ENCODE data around the gene MPP4. TPM values are rescaled to one million over a fixed set of nuclear protein-coding genes. Genes with fewer than 3 reads are reported as not detected.
A peak's percentile ranks its signal among the peaks of the same experiment; 100 is the strongest.

Gene MPP4
- total RNA-seq, 1 donor, result 1.1 TPM

DNA sequence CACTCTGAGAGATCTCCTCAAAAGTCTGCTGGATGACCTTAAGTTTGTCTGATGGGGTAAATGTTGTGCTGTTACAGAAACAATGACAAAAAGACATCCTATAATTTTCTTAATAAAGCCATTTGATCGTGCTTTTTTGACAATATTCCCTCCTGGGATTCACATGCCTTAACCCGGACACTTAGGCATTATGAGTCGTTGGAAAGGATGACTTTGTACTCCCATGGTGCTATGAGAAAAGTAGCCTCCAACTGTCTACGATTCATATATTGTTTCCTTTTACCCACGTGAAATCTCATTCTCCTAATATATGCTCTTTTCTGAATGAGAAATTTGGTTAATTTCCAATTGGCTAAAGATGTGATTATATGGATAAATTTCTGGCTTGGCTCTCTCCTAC is 6.1 kb upstream of the MPP4 start:
- H3K27ac ChIP-seq (ENCODE audit: low read depth, low read length), result no peak overlapping the region
- TF ChIP-seq, protein P1, sequence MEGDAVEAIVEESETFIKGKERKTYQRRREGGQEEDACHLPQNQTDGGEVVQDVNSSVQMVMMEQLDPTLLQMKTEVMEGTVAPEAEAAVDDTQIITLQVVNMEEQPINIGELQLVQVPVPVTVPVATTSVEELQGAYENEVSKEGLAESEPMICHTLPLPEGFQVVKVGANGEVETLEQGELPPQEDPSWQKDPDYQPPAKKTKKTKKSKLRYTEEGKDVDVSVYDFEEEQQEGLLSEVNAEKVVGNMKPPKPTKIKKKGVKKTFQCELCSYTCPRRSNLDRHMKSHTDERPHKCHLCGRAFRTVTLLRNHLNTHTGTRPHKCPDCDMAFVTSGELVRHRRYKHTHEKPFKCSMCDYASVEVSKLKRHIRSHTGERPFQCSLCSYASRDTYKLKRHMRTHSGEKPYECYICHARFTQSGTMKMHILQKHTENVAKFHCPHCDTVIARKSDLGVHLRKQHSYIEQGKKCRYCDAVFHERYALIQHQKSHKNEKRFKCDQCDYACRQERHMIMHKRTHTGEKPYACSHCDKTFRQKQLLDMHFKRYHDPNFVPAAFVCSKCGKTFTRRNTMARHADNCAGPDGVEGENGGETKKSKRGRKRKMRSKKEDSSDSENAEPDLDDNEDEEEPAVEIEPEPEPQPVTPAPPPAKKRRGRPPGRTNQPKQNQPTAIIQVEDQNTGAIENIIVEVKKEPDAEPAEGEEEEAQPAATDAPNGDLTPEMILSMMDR (IDR thresholded peaks at IDR 0.05; ENCODE audit: extremely low read depth, low read depth, low read length), result no peak
- H3K4me1 ChIP-seq (ENCODE audit: insufficient read depth, low read length), result peaks cover 27% of the 10 kb centered on the region
- H3K9me3 ChIP-seq (ENCODE audit: low read depth, low read length), result no peaks in the 10 kb centered on the region
- peaks cover 50% of the 10 kb centered on the region for H3K36me3 ChIP-seq (ENCODE audit: insufficient read depth, low read length)
- no peak for DNase-seq (ENCODE audit: insufficient read length, low spot score, missing footprints)
- no peak overlapping the region for H2AFZ ChIP-seq (ENCODE audit: low read length)
- H3K27me3 ChIP-seq (ENCODE audit: insufficient read depth, low read length), result no peaks in the 10 kb centered on the region
- no peak overlapping the region for H3K4me2 ChIP-seq (ENCODE audit: insufficient read depth, low read length)
- H3K79me2 ChIP-seq (ENCODE audit: insufficient read depth, low read length), result no peaks in the 10 kb centered on the region
- H3K4me3 ChIP-seq (ENCODE audit: insufficient read depth, low read length), result no peak overlapping the region
- no peaks in the 10 kb centered on the region for H4K20me1 ChIP-seq (ENCODE audit: insufficient read depth, low read length)

DNA sequence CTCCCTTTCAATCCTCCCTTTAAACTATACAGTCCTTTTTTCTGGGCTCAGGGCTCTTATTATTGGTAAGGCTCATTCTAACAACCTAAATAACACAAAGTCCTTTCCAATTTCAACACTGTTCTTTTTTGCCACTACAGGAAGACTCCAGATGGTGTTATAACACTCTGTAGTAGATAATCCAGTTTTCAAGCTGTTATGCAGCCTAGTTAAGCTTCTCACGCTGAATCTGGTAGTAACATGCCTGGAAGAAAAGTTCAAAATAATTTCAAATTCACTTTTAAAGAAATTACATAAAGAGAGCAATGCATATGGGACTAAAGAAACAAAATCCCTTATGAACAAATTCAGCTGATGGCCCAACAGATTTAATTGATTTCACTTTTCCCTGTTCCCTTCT is 3.2 kb upstream of the MPP4 start:
- no peaks in the 10 kb centered on the region for H3K27me3 ChIP-seq (ENCODE audit: insufficient read depth, low read length)
- TF ChIP-seq, protein P1 (IDR thresholded peaks at IDR 0.05; ENCODE audit: extremely low read depth, low read depth, low read length), result no peak
- H3K4me1 ChIP-seq (ENCODE audit: insufficient read depth, low read length), result peaks cover 45% of the 10 kb centered on the region
- H3K27ac ChIP-seq (ENCODE audit: low read depth, low read length), result no peak overlapping the region
- no peak overlapping the region for H3K4me2 ChIP-seq (ENCODE audit: insufficient read depth, low read length)
- no peak overlapping the region for H2AFZ ChIP-seq (ENCODE audit: low read length)
- peaks cover 39% of the 10 kb centered on the region for H3K36me3 ChIP-seq (ENCODE audit: insufficient read depth, low read length)
- no peaks in the 10 kb centered on the region for H3K79me2 ChIP-seq (ENCODE audit: insufficient read depth, low read length)
- H3K9me3 ChIP-seq (ENCODE audit: low read depth, low read length), result no peaks in the 10 kb centered on the region
- H3K4me3 ChIP-seq (ENCODE audit: insufficient read depth, low read length), result no peak overlapping the region
- no peaks in the 10 kb centered on the region for H4K20me1 ChIP-seq (ENCODE audit: insufficient read depth, low read length)
- DNase-seq (ENCODE audit: insufficient read length, low spot score, missing footprints), result no peak

DNA sequence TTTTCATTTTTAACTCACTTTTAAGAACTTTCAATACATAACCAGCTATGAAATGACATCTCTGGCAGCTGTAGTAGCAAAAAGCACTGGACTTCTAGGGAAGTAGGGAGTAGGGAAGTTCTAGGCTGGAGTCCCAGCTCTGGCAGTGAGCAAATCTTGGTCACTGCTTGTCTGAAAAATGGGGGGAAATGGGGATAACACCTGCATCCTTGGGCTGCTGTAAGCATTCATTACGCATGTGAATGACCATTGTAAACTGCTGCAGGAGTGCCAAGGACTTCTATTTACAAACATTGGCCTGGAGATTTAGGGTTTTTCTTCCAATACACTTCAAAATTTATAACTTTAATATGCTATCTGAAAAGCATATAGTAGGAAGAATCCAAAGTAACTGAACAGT is 972 bp upstream of the MPP4 start:
- Histone ChIP-seq H3K9me3 (ENCODE audit: low read depth, low read length) (no peaks in the 10 kb centered on the region), H4K20me1 (ENCODE audit: insufficient read depth, low read length) (no peaks in the 10 kb centered on the region), H3K27me3 (ENCODE audit: insufficient read depth, low read length) (no peaks in the 10 kb centered on the region), H3K4me3 (ENCODE audit: insufficient read depth, low read length) (no peak overlapping the region), H3K4me1 (ENCODE audit: insufficient read depth, low read length) (peaks cover 48% of the 10 kb centered on the region), H3K79me2 (ENCODE audit: insufficient read depth, low read length) (no peaks in the 10 kb centered on the region), H3K36me3 (ENCODE audit: insufficient read depth, low read length) (peaks cover 30% of the 10 kb centered on the region), H3K27ac (ENCODE audit: low read depth, low read length) (peak overlapping the region; percentile 93), H2AFZ (ENCODE audit: low read length) (no peak overlapping the region), H3K4me2 (ENCODE audit: insufficient read depth, low read length) (peak overlapping the region; percentile 69)
- TF ChIP-seq, protein P1 (IDR thresholded peaks at IDR 0.05; ENCODE audit: extremely low read depth, low read depth, low read length), result no peak
- no peak for DNase-seq (ENCODE audit: insufficient read length, low spot score, missing footprints)

DNA sequence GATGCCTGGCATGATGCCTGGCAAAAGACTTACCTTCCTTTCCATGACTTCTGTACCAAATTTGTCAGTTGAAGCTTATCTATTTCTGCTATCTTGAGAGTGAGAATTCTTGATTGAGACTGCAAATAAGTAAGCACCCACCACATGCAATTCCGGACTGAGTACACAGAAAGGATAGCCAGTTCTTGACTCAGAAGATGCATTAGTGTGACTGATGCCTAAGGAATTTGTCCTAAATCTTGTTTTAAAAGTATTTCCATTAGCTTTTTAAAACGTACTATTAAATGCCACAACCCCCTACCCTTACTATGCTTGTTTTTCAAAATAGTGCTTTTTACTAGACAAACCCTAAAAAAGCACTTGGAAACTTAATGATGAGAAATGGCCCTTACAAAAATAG is 545 bp downstream of the MPP4 start:
- H3K27me3 ChIP-seq (ENCODE audit: insufficient read depth, low read length), result no peaks in the 10 kb centered on the region
- peak overlapping the region; percentile 69 for H3K4me2 ChIP-seq (ENCODE audit: insufficient read depth, low read length)
- DNase-seq (ENCODE audit: insufficient read length, low spot score, missing footprints), result no peak
- no peaks in the 10 kb centered on the region for H4K20me1 ChIP-seq (ENCODE audit: insufficient read depth, low read length)
- H2AFZ ChIP-seq (ENCODE audit: low read length), result no peak overlapping the region
- H3K4me1 ChIP-seq (ENCODE audit: insufficient read depth, low read length), result peaks cover 46% of the 10 kb centered on the region
- no peaks in the 10 kb centered on the region for H3K79me2 ChIP-seq (ENCODE audit: insufficient read depth, low read length)
- no peaks in the 10 kb centered on the region for H3K9me3 ChIP-seq (ENCODE audit: low read depth, low read length)
- peaks cover 20% of the 10 kb centered on the region for H3K36me3 ChIP-seq (ENCODE audit: insufficient read depth, low read length)
- H3K27ac ChIP-seq (ENCODE audit: low read depth, low read length), result peak overlapping the region; percentile 93
- TF ChIP-seq, protein P1 (IDR thresholded peaks at IDR 0.05; ENCODE audit: extremely low read depth, low read depth, low read length), result no peak
- peak overlapping the region; percentile 21 for H3K4me3 ChIP-seq (ENCODE audit: insufficient read depth, low read length)

All from osteoblast (primary cell).